ENCODE data around the gene IL17REL. TPM values are rescaled to one million over a fixed set of nuclear protein-coding genes. Genes with fewer than 3 reads are reported as not detected.

The IL17REL gene
- total and polyA plus RNA-seq, 2 of the 13 experiments (the other 11 are each of a cell fraction or from before 2014, with no cell fraction given), result not detected

DNA sequence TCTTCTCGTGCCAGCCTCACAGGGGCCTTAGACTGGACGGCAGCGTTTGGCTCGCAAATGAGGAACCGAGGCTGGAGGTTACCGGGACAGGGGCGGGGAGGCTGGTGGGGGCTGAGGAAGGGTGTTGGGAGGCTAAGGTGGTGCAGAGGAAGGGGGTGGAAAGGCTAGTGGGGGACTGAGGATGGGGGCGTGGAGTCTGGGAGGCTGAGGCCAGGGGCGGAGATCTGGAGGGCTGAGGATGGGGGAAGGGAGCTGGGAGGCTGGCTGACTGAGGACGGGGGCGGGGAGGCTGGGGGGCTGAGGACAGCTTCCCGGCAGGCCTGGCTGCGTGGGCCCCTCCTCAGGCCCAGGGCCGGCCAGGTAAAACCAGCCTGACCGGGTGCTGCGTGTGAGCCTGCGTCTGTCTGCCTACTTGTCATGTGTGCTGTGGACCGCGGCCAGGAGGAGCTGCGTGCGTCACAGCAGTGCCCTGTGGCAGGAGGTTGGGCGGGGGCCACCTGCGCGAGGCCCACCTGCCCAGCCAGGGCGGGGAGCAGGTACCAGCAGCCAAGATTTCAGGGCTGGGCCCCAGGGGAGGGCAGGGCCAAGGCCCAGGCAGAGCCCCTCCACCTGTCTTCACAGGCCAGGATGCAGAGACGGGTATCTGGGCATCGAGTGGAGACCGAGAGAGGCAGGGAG is 61.4 kb downstream of the IL17REL start (continued):
- TF ChIP-seq, protein P1, sequence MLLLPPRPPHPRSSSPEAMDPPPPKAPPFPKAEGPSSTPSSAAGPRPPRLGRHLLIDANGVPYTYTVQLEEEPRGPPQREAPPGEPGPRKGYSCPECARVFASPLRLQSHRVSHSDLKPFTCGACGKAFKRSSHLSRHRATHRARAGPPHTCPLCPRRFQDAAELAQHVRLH (CRISPR knock-in tag; IDR thresholded peaks at IDR 0.05; ENCODE audit: borderline replicate concordance, low read depth), result no peak
- TF ChIP-seq SMARCE1 (IDR thresholded peaks at IDR 0.05; ENCODE audit: borderline replicate concordance) (no peak), HDAC1 (CRISPR knock-in tag; IDR thresholded peaks at IDR 0.05) (peak; percentile 50; the same call in 1 of the 2 replicates), YEATS2 (CRISPR knock-in tag; IDR thresholded peaks at IDR 0.05; ENCODE audit: borderline replicate concordance) (0 out of 2 replicates have a peak, but pooled peaks have one; percentile 36), ZBTB21 (CRISPR knock-in tag; IDR thresholded peaks at IDR 0.05) (no peak), ZFP36L1 (CRISPR knock-in tag; IDR thresholded peaks at IDR 0.05) (0 out of 2 replicates have a peak, but pooled peaks have one; percentile 55), NBN (conservative IDR thresholded peaks at IDR 0.05) (no peak), ZNF564 (CRISPR knock-in tag; IDR thresholded peaks at IDR 0.05) (peak; percentile 60; the same call in 1 of the 2 replicates), ZEB1 (IDR thresholded peaks at IDR 0.05; ENCODE audit: insufficient replicate concordance, low read depth) (peak; percentile 53), SRF (IDR thresholded peaks at IDR 0.05; ENCODE audit: low read depth, low read length) (no peak), ZIK1 (CRISPR knock-in tag; IDR thresholded peaks at IDR 0.05; ENCODE audit: borderline replicate concordance, low read depth) (no peak), ZNF552 (CRISPR knock-in tag; IDR thresholded peaks at IDR 0.05; ENCODE audit: borderline replicate concordance) (no peak), MYC (CRISPR knock-in tag; IDR thresholded peaks at IDR 0.05; ENCODE audit: borderline replicate concordance) (peak; percentile 44; the same call in 1 of the 2 replicates), SAP130 (CRISPR knock-in tag; IDR thresholded peaks at IDR 0.05; ENCODE audit: low read depth) (peak; percentile 75), LCORL (IDR thresholded peaks at IDR 0.05) (no peak), LCORL (CRISPR knock-in tag; IDR thresholded peaks at IDR 0.05) (no peak; the same call in 1 of the 2 replicates), RFX1 (IDR thresholded peaks at IDR 0.05) (no peak), GPN1 (CRISPR knock-in tag; IDR thresholded peaks at IDR 0.05; ENCODE audit: borderline replicate concordance) (no peak), CENPT (CRISPR knock-in tag; IDR thresholded peaks at IDR 0.05; ENCODE audit: low read depth) (0 out of 2 replicates have a peak, but pooled peaks have one; percentile 61), MED13 (CRISPR knock-in tag; IDR thresholded peaks at IDR 0.05) (no peak), NR2F2 (IDR thresholded peaks at IDR 0.05; ENCODE audit: borderline replicate concordance, low read depth) (no peak)
- TF ChIP-seq, protein P2, sequence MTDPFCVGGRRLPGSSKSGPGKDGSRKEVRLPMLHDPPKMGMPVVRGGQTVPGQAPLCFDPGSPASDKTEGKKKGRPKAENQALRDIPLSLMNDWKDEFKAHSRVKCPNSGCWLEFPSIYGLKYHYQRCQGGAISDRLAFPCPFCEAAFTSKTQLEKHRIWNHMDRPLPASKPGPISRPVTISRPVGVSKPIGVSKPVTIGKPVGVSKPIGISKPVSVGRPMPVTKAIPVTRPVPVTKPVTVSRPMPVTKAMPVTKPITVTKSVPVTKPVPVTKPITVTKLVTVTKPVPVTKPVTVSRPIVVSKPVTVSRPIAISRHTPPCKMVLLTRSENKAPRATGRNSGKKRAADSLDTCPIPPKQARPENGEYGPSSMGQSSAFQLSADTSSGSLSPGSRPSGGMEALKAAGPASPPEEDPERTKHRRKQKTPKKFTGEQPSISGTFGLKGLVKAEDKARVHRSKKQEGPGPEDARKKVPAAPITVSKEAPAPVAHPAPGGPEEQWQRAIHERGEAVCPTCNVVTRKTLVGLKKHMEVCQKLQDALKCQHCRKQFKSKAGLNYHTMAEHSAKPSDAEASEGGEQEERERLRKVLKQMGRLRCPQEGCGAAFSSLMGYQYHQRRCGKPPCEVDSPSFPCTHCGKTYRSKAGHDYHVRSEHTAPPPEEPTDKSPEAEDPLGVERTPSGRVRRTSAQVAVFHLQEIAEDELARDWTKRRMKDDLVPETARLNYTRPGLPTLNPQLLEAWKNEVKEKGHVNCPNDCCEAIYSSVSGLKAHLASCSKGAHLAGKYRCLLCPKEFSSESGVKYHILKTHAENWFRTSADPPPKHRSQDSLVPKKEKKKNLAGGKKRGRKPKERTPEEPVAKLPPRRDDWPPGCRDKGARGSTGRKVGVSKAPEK (CRISPR knock-in tag; IDR thresholded peaks at IDR 0.05; ENCODE audit: borderline replicate concordance), result no peak
- TF ChIP-seq, protein P3, sequence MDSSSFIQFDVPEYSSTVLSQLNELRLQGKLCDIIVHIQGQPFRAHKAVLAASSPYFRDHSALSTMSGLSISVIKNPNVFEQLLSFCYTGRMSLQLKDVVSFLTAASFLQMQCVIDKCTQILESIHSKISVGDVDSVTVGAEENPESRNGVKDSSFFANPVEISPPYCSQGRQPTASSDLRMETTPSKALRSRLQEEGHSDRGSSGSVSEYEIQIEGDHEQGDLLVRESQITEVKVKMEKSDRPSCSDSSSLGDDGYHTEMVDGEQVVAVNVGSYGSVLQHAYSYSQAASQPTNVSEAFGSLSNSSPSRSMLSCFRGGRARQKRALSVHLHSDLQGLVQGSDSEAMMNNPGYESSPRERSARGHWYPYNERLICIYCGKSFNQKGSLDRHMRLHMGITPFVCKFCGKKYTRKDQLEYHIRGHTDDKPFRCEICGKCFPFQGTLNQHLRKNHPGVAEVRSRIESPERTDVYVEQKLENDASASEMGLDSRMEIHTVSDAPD (CRISPR knock-in tag; IDR thresholded peaks at IDR 0.05), result no peak
- TF ChIP-seq, protein P4, sequence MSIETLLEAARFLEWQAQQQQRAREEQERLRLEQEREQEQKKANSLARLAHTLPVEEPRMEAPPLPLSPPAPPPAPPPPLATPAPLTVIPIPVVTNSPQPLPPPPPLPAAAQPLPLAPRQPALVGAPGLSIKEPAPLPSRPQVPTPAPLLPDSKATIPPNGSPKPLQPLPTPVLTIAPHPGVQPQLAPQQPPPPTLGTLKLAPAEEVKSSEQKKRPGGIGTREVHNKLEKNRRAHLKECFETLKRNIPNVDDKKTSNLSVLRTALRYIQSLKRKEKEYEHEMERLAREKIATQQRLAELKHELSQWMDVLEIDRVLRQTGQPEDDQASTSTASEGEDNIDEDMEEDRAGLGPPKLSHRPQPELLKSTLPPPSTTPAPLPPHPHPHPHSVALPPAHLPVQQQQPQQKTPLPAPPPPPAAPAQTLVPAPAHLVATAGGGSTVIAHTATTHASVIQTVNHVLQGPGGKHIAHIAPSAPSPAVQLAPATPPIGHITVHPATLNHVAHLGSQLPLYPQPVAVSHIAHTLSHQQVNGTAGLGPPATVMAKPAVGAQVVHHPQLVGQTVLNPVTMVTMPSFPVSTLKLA (IDR thresholded peaks at IDR 0.05), result no peak
- TF ChIP-seq, protein P5, sequence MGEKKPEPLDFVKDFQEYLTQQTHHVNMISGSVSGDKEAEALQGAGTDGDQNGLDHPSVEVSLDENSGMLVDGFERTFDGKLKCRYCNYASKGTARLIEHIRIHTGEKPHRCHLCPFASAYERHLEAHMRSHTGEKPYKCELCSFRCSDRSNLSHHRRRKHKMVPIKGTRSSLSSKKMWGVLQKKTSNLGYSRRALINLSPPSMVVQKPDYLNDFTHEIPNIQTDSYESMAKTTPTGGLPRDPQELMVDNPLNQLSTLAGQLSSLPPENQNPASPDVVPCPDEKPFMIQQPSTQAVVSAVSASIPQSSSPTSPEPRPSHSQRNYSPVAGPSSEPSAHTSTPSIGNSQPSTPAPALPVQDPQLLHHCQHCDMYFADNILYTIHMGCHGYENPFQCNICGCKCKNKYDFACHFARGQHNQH (CRISPR knock-in tag; IDR thresholded peaks at IDR 0.05), result no peak

All from HepG2 (cell line).